Urinary bladder (tissue), 4 donors: ENCODE measurements around the gene CPLX1. TPM values are rescaled to one million over a fixed set of nuclear protein-coding genes. Genes with fewer than 3 reads are reported as not detected.

Experiments
- DNase-seq: peaks from one replicate; pipeline ENCODE4 v3.0.0-alpha.2; 2015; ENCODE audit errors: extremely low spot score
- H3K27ac ChIP-seq: one replicate; pipeline ENCODE4 v1.5.1; 2013; ENCODE audit warnings: low read depth, mild to moderate bottlenecking, moderate library complexity
- H3K36me3 ChIP-seq: one replicate; pipeline ENCODE4 v1.6.1; 2013; ENCODE audit warnings: mild to moderate bottlenecking, moderate library complexity; ENCODE audit not compliant: insufficient read depth
- H3K4me1 ChIP-seq: one replicate; pipeline ENCODE4 v1.6.1; 2013; ENCODE audit warnings: mild to moderate bottlenecking, moderate library complexity; ENCODE audit not compliant: insufficient read depth
- H3K4me3 ChIP-seq: one replicate; pipeline ENCODE4 v1.5.1; 2013; ENCODE audit warnings: low read depth, low read length
- WGBS: extraction: QIAGEN DNeasy Blood & Tissue Kit; methylation state at CpG from one replicate; pipeline ENCODE4 v1.1.7; 2013; 5-methylcytosine and 5-hydroxymethylcytosine counted together
- polyA plus RNA-seq: library from polyadenylated mRNA; stranded (reverse); fragments of 200-250 nt; gene quantifications from one replicate; pipeline ENCODE4 v1.2.3, GENCODE V29; 2013
- total RNA-seq: library from RNA; depleted of rRNA; stranded (reverse); fragments of >200 nt; gene quantifications from one replicate; pipeline ENCODE4 v1.2.3, GENCODE V29; 2014
- donor health status: healthy with polysubstance abuse.
- donor health status: healthy.

CPLX1 gene
- total and polyA plus RNA-seq, 2 donors = 0.48 to 3.6 TPM

DNA sequence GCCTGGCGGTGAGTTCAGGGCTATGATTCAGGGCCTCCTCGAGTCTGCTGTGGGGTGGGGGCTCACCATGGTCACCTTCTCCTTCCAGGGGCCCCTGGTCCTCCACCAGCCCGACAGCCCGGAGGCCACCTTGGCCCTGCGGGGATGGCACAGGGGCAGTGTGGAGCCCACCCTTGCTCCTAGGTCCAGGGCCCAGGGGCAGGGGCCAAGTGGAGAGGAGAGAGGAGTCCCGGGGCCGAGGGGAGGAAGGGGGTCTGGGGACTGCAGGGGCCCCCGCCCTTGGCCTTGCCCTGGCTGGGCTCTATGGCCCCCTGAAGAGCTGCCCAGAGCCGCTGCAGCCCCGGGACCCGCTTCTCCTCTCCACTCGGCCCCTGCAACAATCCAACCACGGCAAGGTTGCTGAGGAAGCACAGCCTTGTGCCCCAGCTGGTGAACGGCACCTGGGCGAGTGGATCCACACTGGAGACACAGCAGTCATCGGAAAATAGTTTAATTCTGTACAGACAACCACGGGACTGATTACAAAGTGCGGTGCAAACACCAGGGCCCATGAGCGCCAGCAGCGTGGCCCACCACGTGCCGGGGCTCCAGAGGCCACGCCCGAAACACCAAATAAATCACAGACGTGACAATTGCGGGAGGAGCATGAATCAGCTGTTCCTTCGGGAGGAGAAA lies 23.0 kb upstream of the CPLX1 start:
- WGBS = 84% methylated on average over 27 of the region's 27 CpGs
- no peaks in the 10 kb centered on the region for H3K36me3 ChIP-seq
- no peaks in the 10 kb centered on the region for H3K4me1 ChIP-seq
- DNase-seq = no peak
- H3K27ac ChIP-seq = no peak overlapping the region
- no peak overlapping the region for H3K4me3 ChIP-seq

DNA sequence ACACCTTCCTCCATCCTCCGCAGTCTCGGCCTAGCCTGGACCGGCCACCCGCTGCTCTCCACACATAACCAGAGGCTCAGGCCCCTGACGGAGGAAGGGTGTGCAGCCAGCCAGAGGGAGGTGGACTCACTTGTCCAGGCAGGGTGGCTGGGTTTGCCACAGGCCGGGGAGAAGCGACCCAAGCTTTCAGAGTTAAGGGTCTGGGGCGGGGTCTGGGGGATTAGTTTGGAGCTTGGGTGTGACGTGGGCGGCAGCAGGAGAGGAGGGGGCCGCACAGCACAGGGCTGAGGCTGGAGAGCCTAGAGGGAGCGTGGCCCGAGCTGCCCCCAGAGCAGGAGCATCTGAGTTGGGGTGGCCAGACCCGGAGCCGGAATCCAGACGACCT lies 22.4 kb upstream of the CPLX1 start:
- no peak overlapping the region for H3K27ac ChIP-seq
- no peak overlapping the region for H3K4me3 ChIP-seq
- no peak for DNase-seq
- no peaks in the 10 kb centered on the region for H3K36me3 ChIP-seq
- no peaks in the 10 kb centered on the region for H3K4me1 ChIP-seq
- WGBS = 90% methylated on average over 16 of the region's 16 CpGs

DNA sequence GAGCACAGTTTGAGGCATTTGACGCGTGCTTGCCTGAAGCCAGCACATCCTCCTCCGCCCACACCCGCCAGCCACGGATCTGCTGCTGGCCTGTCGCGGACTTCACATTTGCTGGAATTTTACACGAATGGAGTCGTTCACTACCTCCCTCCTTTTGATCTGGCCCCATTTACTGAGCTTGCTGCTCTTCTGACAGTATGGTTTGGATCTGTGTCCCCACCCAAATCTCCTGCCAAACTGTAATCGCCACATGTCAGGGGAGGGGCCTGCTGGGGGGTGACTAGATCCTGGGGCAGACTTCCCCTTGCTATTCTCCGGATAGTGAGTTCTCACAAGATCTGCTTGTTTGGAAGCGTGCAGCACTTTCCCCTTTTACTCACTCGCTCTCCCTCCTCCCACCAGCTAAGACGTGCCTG lies 19.9 kb upstream of the CPLX1 start:
- H3K4me1 ChIP-seq = no peaks in the 10 kb centered on the region
- WGBS = 39% methylated on average over 14 of the region's 14 CpGs

DNA sequence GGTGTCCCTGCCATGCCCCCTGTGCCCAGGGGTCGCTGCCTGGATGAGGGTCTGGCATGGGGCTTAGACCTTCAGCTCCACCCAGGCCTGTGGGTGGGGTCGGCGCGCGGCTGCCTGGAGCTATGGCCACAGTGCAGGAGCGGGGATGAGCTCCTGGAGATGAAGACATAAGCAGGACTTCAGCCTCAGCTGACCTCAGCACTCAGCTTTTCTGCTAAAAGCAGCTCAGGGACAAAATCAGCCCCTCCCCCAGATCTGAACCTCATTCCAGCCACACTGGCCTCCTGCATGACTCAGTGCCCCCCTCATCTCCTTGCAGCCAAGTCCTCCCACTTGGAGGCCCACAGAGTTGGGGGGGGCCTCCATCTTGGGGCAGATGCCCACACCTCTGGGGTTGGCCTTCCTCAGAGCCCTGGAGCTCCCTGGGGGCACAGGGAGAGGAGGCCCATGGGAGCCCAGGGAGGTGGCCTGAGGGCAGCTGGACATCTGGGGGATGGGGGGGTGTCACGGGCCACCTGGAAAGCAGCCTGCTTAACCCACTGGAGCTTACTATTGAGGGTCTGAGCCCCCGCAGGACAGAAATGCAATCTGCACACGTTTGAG lies 19.4 kb upstream of the CPLX1 start:
- H3K27ac ChIP-seq = no peak overlapping the region

More for the DNA sequence above, 19.9 kb upstream of the CPLX1 start:
- DNase-seq = peak; percentile 3
- Histone ChIP-seq H3K27ac (no peak overlapping the region), H3K36me3 (no peaks in the 10 kb centered on the region), H3K4me3 (no peak overlapping the region)

DNA sequence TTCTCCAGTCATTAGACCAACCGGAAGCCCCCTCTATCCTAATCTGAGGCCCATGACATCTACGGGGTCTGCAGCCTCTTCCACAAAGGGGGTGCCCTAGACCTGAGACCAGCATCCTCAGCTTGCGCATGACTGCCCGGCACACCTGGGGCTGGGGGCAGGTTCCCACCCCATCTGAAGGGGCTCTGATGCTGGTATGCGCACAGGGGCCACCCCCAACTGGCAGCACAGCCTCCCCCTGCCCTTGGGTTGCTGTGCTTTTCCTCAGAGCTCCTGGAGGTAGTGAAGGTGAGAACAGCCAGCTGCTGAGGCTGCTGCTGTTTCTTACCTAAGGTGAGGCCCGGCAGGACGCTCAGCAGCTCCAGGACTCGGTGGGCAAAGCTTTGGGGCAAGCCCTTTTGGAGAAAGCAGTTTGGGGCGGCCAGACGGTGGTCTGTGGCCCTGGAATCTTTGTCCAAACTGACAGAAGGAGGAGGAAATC lies 18.9 kb upstream of the CPLX1 start:
- DNase-seq = no peak
- Histone ChIP-seq H3K4me1 (no peaks in the 10 kb centered on the region), H3K27ac (no peak overlapping the region), H3K4me3 (no peak overlapping the region), H3K36me3 (no peaks in the 10 kb centered on the region)
- 92% methylated on average over 10 of the region's 10 CpGs for WGBS

More for the DNA sequence above, 19.4 kb upstream of the CPLX1 start:
- H3K36me3 ChIP-seq = no peaks in the 10 kb centered on the region
- DNase-seq = no peak
- WGBS = 58% methylated on average over 9 of the region's 9 CpGs
- H3K4me3 ChIP-seq = no peak overlapping the region
- H3K4me1 ChIP-seq = no peaks in the 10 kb centered on the region

DNA sequence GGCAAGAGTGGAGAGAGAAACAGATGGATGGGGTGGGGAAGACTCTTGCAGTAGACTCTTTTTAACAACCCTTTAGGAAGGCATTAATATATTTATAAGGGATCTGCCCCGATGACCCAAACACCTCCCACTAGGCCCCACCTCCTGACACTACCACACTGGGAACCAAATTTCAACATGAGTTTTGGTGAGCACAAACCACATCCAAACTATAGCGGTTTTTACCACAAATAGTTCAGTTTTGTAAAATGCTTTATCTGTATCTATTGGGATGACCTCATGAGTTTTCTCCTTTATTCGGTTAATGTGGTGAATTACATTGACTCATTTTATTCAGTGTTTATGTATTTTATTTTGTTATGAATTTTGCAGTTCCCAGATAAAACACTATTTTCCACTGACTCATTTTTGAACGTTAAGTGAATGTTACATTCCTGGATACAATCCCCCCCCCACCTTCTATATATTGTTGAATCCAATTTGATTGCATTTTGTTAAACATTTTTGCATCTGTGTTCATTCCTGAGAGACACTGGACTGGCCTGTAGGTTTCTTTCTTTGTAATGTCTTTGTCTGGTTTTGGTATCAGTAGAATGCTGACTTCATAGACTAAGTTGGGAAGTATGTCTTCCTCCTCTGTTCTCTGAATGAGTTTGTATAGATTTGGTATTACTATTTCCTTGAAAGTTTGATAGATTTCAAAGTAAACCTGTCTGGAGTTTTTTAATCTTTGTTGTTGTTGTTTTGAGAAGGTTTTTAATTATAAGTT lies 13.9 kb upstream of the CPLX1 start:
- DNase-seq = no peak
- WGBS = 89% methylated on average over 4 of the region's 4 CpGs
- Histone ChIP-seq H3K4me1 (no peaks in the 10 kb centered on the region), H3K4me3 (no peak overlapping the region), H3K27ac (no peak overlapping the region), H3K36me3 (no peaks in the 10 kb centered on the region)

DNA sequence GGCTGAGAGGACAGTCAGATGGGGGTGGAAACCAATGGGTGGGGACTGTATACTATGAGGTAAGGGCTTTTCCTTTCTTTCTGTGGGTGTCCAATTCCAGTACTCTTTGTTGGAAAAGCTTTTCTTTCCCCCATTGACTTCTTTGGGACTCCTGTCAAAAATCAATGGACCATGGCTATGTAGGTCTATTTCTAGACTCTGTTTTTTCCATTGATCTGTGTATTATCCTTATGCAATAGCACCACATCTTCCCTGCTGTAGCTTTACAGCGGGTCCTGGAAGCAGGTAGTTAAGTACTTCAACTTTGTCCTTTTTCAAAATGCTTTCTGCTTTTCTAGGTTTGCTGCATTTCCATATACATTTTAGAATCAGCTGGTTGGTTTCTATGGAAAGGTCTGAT lies 11.8 kb upstream of the CPLX1 start:
- Histone ChIP-seq H3K4me1 (no peaks in the 10 kb centered on the region), H3K4me3 (no peak overlapping the region), H3K27ac (no peak overlapping the region), H3K36me3 (no peaks in the 10 kb centered on the region)
- whole genome bisulfite sequencing = 100% methylated on average over 1 of the region's 1 CpG
- no peak for DNase-seq

DNA sequence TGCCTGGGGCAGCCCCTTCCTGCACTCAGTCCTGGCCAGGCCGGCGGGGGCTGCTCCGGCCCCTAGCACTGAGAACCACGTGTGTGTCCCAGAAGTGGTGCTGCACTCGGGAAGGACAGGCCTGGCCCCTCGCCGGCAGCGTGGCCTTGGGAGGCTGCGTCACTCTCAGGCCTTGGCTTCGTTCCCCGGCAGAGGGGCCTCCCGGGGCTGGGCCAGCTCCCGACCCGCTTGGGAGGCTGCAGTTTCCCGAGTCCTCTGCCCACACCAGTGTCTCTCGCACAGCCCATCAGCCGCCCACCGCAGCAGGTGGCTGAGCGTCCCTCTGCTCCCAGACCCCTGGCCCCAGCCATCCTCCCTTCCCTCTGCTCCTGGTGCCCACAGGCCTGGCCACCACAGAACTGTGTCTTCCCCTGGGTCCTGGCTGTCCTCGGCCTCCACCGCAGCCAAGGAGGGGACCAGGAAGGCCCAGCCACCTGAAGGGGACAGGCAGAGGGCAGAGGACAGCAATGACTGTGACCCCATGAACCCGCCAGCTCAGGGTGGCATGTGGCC lies 10.9 kb upstream of the CPLX1 start:
- Histone ChIP-seq H3K36me3 (no peaks in the 10 kb centered on the region), H3K4me1 (no peaks in the 10 kb centered on the region), H3K4me3 (no peak overlapping the region), H3K27ac (no peak overlapping the region)
- DNase-seq = no peak
- 86% methylated on average over 22 of the region's 22 CpGs for WGBS

DNA sequence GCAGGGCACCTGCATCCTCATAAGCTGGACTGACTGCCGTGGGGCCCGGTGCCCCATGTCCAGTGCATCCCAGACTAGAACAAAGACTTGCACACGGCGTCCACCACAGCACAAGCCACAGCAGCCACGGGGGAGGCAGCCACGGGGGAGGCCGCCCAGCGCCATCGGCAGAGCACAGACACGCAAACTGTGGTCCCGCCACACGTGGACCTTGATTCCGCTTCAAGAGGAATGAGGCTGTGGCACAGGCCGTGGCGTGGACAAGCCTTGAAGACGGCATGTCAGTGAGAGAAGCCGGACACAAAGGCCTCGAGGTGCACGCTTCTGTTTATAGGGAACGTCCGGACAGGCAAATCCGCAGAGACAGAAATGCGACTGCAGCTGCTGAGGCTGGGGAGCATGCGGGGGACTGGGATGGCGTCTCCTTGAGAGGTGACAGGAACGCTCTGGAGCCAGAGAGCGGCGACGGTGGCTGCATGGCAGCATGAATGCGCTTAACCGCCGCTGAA lies 10.1 kb upstream of the CPLX1 start:
- 96% methylated on average over 32 of the region's 32 CpGs for WGBS
- H3K4me3 ChIP-seq = no peak overlapping the region
- no peak for DNase-seq
- no peak overlapping the region for H3K27ac ChIP-seq
- H3K36me3 ChIP-seq = no peaks in the 10 kb centered on the region
- no peaks in the 10 kb centered on the region for H3K4me1 ChIP-seq

DNA sequence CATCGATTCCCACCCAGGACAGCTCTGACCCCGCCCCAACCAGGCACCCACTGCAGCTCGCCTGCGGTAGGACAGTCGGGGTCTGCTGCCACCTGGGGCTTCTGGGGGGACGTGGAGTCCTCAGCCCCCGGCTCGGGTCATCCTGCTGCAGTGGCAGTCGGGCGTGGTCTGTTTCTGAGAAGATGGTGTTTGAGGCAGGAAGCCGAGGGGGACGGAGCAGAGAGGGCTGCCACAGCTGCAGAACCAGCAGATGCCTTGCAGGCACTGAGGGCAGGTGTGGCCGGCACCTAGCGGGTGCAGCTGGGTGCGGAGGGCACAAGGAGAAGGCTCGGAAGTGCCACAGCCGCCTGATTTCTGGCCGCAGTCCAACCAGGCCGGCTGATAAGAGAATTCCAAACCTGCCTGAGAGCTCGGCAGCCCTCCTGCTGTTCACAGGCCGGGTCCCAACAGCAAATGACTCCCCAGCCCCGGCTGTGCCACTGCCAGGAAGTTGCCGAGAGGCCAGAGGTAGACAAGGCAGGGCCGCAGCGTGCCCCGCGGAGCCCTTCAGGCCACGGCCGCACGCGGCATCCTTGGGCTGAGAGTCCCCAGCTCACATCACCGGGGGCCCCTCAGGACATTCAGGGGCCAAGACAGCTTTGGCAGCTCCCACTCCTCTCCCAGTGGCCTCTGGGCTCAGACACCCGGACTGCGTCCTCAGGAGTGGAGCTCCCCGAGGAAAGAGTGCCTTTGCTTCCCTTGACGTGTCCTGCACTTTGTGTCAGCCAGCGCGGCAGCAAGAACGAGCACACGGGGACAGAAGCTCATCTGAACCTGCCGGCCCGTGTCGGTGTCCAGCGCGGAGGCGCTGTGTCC lies 9.4 kb upstream of the CPLX1 start:
- Histone ChIP-seq H3K4me3 (no peak overlapping the region), H3K4me1 (no peaks in the 10 kb centered on the region), H3K27ac (no peak overlapping the region), H3K36me3 (no peaks in the 10 kb centered on the region)
- DNase-seq = no peak
- 80% methylated on average over 46 of the region's 46 CpGs for WGBS

DNA sequence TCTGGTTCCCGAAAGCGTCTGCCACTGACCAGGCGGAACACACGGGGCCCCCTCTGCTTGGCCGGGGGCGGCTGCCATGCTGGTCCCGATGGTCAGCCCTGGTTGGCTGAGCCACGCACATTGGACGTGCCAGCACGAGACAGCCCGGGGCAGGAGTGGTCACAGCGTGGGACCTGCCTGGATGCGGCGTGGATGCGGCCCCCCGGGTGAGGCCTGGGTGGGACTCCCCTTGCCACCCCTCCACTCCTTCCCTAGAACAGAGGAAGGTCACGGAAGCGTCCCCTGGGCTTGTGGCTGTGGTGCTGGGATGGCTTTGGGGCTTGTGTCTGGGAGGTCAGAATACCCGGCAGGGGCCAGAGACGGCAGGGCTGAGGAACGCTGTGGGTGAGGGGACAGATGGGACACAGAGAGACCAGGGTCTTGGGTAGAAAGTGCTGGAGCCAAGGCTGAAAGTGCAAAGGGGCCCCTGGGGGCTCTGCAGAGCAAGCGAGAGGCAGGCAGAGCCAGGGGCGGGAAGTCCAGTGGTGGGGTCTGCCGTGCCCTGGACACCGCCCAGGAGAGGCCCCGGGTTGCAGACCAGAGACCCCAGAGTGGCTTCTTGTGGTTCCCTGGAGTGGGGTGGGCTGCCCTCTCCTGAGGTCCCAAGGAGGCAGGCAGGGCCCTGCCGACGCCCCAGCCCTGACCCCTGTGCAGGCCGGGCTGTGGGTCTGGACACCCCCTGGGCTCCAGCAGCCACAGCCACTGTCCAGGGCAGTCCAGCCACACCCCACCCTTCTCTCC lies 8.6 kb upstream of the CPLX1 start:
- 78% methylated on average over 29 of the region's 29 CpGs for WGBS
- no peak overlapping the region for H3K27ac ChIP-seq
- H3K36me3 ChIP-seq = no peaks in the 10 kb centered on the region
- no peak overlapping the region for H3K4me3 ChIP-seq
- no peak for DNase-seq
- no peaks in the 10 kb centered on the region for H3K4me1 ChIP-seq

DNA sequence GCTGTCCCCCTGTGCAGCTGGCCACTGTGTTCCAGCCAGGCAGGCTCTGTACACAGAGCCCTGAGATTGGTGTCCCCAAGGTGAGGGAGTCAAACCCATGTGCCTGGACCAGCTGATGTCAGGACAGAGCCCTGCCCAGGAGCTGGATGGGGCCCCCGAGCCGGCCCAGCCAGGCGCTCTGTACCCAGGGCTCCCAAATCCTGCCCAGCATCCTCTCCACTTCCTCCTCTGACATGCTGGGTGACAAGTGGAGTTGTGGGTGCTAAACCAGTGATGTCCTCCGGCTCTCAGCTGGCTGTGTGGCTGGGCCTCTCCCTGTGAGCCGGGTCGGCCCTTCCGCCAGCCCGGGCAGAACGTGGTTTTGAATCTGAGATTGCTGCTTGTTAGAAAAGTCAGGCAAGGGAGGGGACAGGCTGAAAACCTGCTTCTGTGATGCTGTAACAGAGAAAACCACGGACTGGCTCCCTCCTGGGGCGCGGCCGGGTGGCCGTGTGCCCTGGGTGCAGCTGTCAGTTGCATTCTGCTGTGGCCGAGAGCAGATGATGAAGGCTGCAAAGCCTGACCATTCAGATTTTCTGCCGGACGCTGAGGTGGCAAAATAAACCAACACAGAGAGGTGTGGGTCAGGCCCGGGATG lies 7.9 kb upstream of the CPLX1 start:
- H3K4me3 ChIP-seq = no peak overlapping the region
- WGBS = 65% methylated on average over 18 of the region's 18 CpGs
- H3K27ac ChIP-seq = no peak overlapping the region
- H3K4me1 ChIP-seq = no peaks in the 10 kb centered on the region
- H3K36me3 ChIP-seq = no peaks in the 10 kb centered on the region
- DNase-seq = no peak
